Hematopoietic multipotent progenitor cell treated with erythropoietin and hydrocortisone succinate and interleukin-3 and kit ligand, for 6 days (in vitro differentiated cells): ENCODE results near the gene PGM5.
A peak's percentile ranks its signal among the peaks of the same experiment; 100 is the strongest.

Experiments used
- DNase-seq: peaks from one replicate; pipeline ENCODE4 v3.0.0-alpha.2; 2015

Gene PGM5

GRCh38 chr9:68500457-68501381, 144.3 kb downstream of the PGM5 start:
- DNase-seq, result no peak

GRCh38 chr9:68502279-68502678, 145.9 kb downstream of the PGM5 start:
- DNase-seq, result no peak

GRCh38 chr9:68505681-68506409, 149.4 kb downstream of the PGM5 start:
- peak; percentile 38 for DNase-seq

GRCh38 chr9:68506551-68506950, 150.1 kb downstream of the PGM5 start:
- no peak for DNase-seq

- DNase-seq, result peak; percentile 61
These were observed 150.9 kb downstream of the PGM5 start for GRCh38 chr9:68507130-68507805.

- DNase-seq, result no peak
These were observed 151.4 kb downstream of the PGM5 start for GRCh38 chr9:68507806-68508145.

- DNase-seq, result no peak
These were observed 152.1 kb downstream of the PGM5 start for GRCh38 chr9:68508547-68508946.

GRCh38 chr9:68509689-68510088, 153.3 kb downstream of the PGM5 start:
- no peak for DNase-seq

GRCh38 chr9:68513385-68513784, 157.0 kb downstream of the PGM5 start:
- DNase-seq, result no peak

- no peak for DNase-seq
These were observed 157.6 kb downstream of the PGM5 start for GRCh38 chr9:68513981-68514380.

GRCh38 chr9:68515326-68516017, 159.1 kb downstream of the PGM5 start:
- no peak for DNase-seq

GRCh38 chr9:68522131-68522530, 165.7 kb downstream of the PGM5 start:
- DNase-seq, result peak; percentile 45

- DNase-seq, result no peak
These were observed 166.5 kb downstream of the PGM5 start for GRCh38 chr9:68522954-68523353.

- no peak for DNase-seq
These were observed 167.0 kb downstream of the PGM5 start for GRCh38 chr9:68523367-68523936.

GRCh38 chr9:68530618-68531017, 174.2 kb downstream of the PGM5 start:
- no peak for DNase-seq

- no peak for DNase-seq
These were observed 175.7 kb downstream of the PGM5 start for GRCh38 chr9:68532131-68532530.

- DNase-seq, result no peak
These were observed 177.3 kb downstream of the PGM5 start for GRCh38 chr9:68533678-68534077.

GRCh38 chr9:68536876-68537615, 180.6 kb downstream of the PGM5 start:
- DNase-seq, result no peak

- DNase-seq, result no peak
These were observed 181.1 kb downstream of the PGM5 start for GRCh38 chr9:68537616-68537880.

- DNase-seq, result no peak
These were observed 181.8 kb downstream of the PGM5 start for GRCh38 chr9:68538200-68538599.

GRCh38 chr9:68540712-68541535, 184.5 kb downstream of the PGM5 start, which contains the start of gene TMEM252:
Gene TMEM252, minus strand, starts transcription at chr9:68540883. Its CDS starts 69 bp downstream, at chr9:68540814.
- DNase-seq, result no peak
